Measurements from ENCODE around the gene PBXIP1. TPM values are rescaled to one million over a fixed set of nuclear protein-coding genes. Genes with fewer than 3 reads are reported as not detected.

The PBXIP1 gene
- total RNA-seq, 2 experiments from 2014 or later: 23.8 to 37.7 TPM

- no peaks in the 10 kb centered on the region for H4K20me1 ChIP-seq (ENCODE audit: insufficient read depth, low read length)
- no TSS peak for BruUV-seq (replicated peaks)
- H3K9me2 ChIP-seq (ENCODE audit: insufficient read depth, low read length): no peaks in the 10 kb centered on the region
- peak overlapping the region; percentile 87 for H3K4me3 ChIP-seq (ENCODE audit: low read depth, low read length, poor library complexity, severe bottlenecking)
- peaks cover 67% of the 10 kb centered on the region for H3K4me1 ChIP-seq (ENCODE audit: insufficient read depth, low read length, poor library complexity, severe bottlenecking)
- DNase-seq (ENCODE audit: low spot score): peak; percentile 43
- H3K36me3 ChIP-seq (ENCODE audit: insufficient read depth, low read length): no peaks in the 10 kb centered on the region
- H3K79me2 ChIP-seq (ENCODE audit: insufficient read depth, low read depth, low read length): peaks cover 10% of the 10 kb centered on the region; the same call in 1 of the 2 replicates
- ChIA-PET CTCF (ENCODE audit: unreplicated experiment) (no interaction called here), POLR2A (interaction anchor here (0.5 to 2.0 kb wide), 3 partner anchors 13 to 571 kb away, joined by 3 to 10 read pairs (median 4); no protein-coding TSS in a partner anchor)
- intact Hi-C loops (cut with micrococcal nuclease; ENCODE audit: unreplicated experiment): loop anchor here (5.0 kb wide), 1 partner anchor 141 kb away; no protein-coding TSS in a partner anchor
- peak overlapping the region; percentile 77 for H3K27ac ChIP-seq (ENCODE audit: low read depth, low read length, poor library complexity, severe bottlenecking)
- peak; percentile 33; the same call in 1 of the 2 replicates for TF ChIP-seq CTCF (conservative IDR thresholded peaks at IDR 0.05; ENCODE audit: low read length)
- no peak for TF ChIP-seq EZH2phosphoT487 (IDR thresholded peaks at IDR 0.05; ENCODE audit: borderline replicate concordance, low read depth, low read length)
- H3K4me2 ChIP-seq (ENCODE audit: low read length): peak overlapping the region; percentile 93
- no peaks in the 10 kb centered on the region for H3K9me3 ChIP-seq (ENCODE audit: low read length)
- peak overlapping the region; percentile 23; the same call in 1 of the 2 replicates for H2AFZ ChIP-seq (ENCODE audit: low read length)
These were observed 47.4 kb upstream of the PBXIP1 start for GRCh38 chr1:155003227-155003765.

- Histone ChIP-seq H3K9me3 (ENCODE audit: low read length) (no peaks in the 10 kb centered on the region), H3K79me2 (ENCODE audit: insufficient read depth, low read depth, low read length) (peaks cover 10% of the 10 kb centered on the region; the same call in 1 of the 2 replicates), H3K27ac (ENCODE audit: low read depth, low read length, poor library complexity, severe bottlenecking) (peak within 1 kb of the TSS; percentile 92), H2AFZ (ENCODE audit: low read length) (peak within 1 kb of the TSS; percentile 23; the same call in 1 of the 2 replicates), H3K4me3 (ENCODE audit: low read depth, low read length, poor library complexity, severe bottlenecking) (peak within 1 kb of the TSS; percentile 87), H3K36me3 (ENCODE audit: insufficient read depth, low read length) (no peaks in the 10 kb centered on the region), H3K9me2 (ENCODE audit: insufficient read depth, low read length) (no peaks in the 10 kb centered on the region), H3K4me2 (ENCODE audit: low read length) (peak within 1 kb of the TSS; percentile 94), H4K20me1 (ENCODE audit: insufficient read depth, low read length) (no peaks in the 10 kb centered on the region), H3K4me1 (ENCODE audit: insufficient read depth, low read length, poor library complexity, severe bottlenecking) (peaks cover 69% of the 10 kb centered on the region)
- no peak for DNase-seq (ENCODE audit: low spot score)
- intact Hi-C loops (cut with micrococcal nuclease; ENCODE audit: unreplicated experiment): loop anchor here (1.0 to 5.0 kb wide), 3 partner anchors 15 to 140 kb away; no protein-coding TSS in a partner anchor
- TF ChIP-seq CTCF (conservative IDR thresholded peaks at IDR 0.05; ENCODE audit: low read length): no peak
- no peak for TF ChIP-seq EZH2phosphoT487 (IDR thresholded peaks at IDR 0.05; ENCODE audit: borderline replicate concordance, low read depth, low read length)
- BruUV-seq (replicated peaks): no TSS peak
- CTCF ChIA-PET (ENCODE audit: unreplicated experiment): interaction anchor here (1.7 kb wide), 1 partner anchor 15 kb away, joined by 5 read pairs; no protein-coding TSS in a partner anchor
- POLR2A ChIA-PET: interaction anchor here (0.5 to 2.0 kb wide), 2 partner anchors 14 to 572 kb away, joined by 3 to 10 read pairs; no protein-coding TSS in a partner anchor
These were observed 46.7 kb upstream of the PBXIP1 start, which contains the start of gene ZBTB7B for GRCh38 chr1:155002464-155003226. Gene ZBTB7B, plus strand, starts transcription at chr1:155002802. Its CDS starts 11,859 bp downstream, at chr1:155014661.

Data from OCI-LY7 (cell line).